ENCODE results near the gene CCL21.

DNA sequence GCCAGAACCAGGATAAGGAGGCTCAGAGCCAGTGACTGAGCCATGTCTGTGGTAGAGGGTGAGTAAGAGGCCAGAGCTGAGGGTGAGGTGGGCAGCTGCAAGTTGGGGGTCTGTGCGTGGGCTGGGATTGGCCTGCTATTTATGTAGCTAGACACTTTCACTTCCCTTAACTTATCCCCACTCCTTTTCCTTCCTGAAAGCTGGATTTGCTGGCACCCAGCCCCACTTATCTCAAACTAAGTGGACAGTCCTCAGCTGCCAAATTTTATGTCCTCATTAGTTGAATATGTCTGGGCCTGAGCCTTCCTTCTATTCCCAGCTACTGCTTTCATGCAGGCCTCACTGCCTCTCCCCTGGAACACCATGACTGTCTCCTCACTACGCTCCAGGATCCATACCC lies at the start of gene CCL21:
- TF ChIP-seq EZH2 (IDR thresholded peaks at IDR 0.05; ENCODE audit: low read length, missing control alignments) = no peak
- TF ChIP-seq, protein P1, sequence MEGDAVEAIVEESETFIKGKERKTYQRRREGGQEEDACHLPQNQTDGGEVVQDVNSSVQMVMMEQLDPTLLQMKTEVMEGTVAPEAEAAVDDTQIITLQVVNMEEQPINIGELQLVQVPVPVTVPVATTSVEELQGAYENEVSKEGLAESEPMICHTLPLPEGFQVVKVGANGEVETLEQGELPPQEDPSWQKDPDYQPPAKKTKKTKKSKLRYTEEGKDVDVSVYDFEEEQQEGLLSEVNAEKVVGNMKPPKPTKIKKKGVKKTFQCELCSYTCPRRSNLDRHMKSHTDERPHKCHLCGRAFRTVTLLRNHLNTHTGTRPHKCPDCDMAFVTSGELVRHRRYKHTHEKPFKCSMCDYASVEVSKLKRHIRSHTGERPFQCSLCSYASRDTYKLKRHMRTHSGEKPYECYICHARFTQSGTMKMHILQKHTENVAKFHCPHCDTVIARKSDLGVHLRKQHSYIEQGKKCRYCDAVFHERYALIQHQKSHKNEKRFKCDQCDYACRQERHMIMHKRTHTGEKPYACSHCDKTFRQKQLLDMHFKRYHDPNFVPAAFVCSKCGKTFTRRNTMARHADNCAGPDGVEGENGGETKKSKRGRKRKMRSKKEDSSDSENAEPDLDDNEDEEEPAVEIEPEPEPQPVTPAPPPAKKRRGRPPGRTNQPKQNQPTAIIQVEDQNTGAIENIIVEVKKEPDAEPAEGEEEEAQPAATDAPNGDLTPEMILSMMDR (conservative IDR thresholded peaks at IDR 0.05 in 1 of 2, IDR thresholded peaks at IDR 0.05 in 1 of 2; ENCODE audit: low read depth in 1 of 2, low read length in 2 of 2) = no peak
